ENCODE results near the gene ATP5MC2.

Gene ATP5MC2

GRCh38 chr12:53698948-53699677 is 23.2 kb upstream of the ATP5MC2 start:
- Histone ChIP-seq H3F3A (ENCODE audit: insufficient read depth, low read length) (no peaks in the 10 kb centered on the region), H3K4me2 (ENCODE audit: low read length) (no peak overlapping the region), H3K79me2 (ENCODE audit: insufficient read depth, low read length) (no peaks in the 10 kb centered on the region), H3K27ac (ENCODE audit: low read depth, low read length, poor library complexity, severe bottlenecking) (no peak overlapping the region), H3K9me3 (ENCODE audit: low read length) (no peaks in the 10 kb centered on the region), H4K20me1 (ENCODE audit: insufficient read depth, low read length) (no peaks in the 10 kb centered on the region), H3K4me1 (ENCODE audit: insufficient read depth, low read length, severe bottlenecking) (no peaks in the 10 kb centered on the region), H3K9me2 (ENCODE audit: low read depth, low read length) (no peaks in the 10 kb centered on the region), H2AFZ (ENCODE audit: low read length) (no peak overlapping the region), H3K4me3 (ENCODE audit: low read depth, low read length, poor library complexity, severe bottlenecking) (no peak overlapping the region), H3K9ac (ENCODE audit: low read length) (no peak overlapping the region), H3K27me3 (ENCODE audit: insufficient read depth, low read length) (peaks cover 21% of the 10 kb centered on the region; the same call in 1 of the 2 replicates), H3K36me3 (ENCODE audit: insufficient read depth, low read length) (no peaks in the 10 kb centered on the region)
- TF ChIP-seq, protein P1, sequence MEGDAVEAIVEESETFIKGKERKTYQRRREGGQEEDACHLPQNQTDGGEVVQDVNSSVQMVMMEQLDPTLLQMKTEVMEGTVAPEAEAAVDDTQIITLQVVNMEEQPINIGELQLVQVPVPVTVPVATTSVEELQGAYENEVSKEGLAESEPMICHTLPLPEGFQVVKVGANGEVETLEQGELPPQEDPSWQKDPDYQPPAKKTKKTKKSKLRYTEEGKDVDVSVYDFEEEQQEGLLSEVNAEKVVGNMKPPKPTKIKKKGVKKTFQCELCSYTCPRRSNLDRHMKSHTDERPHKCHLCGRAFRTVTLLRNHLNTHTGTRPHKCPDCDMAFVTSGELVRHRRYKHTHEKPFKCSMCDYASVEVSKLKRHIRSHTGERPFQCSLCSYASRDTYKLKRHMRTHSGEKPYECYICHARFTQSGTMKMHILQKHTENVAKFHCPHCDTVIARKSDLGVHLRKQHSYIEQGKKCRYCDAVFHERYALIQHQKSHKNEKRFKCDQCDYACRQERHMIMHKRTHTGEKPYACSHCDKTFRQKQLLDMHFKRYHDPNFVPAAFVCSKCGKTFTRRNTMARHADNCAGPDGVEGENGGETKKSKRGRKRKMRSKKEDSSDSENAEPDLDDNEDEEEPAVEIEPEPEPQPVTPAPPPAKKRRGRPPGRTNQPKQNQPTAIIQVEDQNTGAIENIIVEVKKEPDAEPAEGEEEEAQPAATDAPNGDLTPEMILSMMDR (IDR thresholded peaks at IDR 0.05; ENCODE audit: low read length), result no peak
- no peak for TF ChIP-seq EZH2 (IDR thresholded peaks at IDR 0.05; ENCODE audit: borderline replicate concordance, low read length)

GRCh38 chr12:53696655-53697331 is 20.9 kb upstream of the ATP5MC2 start:
- Histone ChIP-seq H4K20me1 (ENCODE audit: insufficient read depth, low read length) (no peaks in the 10 kb centered on the region), H3K9ac (ENCODE audit: low read length) (no peak overlapping the region), H2AFZ (ENCODE audit: low read length) (no peak overlapping the region), H3K79me2 (ENCODE audit: insufficient read depth, low read length) (no peaks in the 10 kb centered on the region), H3K27ac (ENCODE audit: low read depth, low read length, poor library complexity, severe bottlenecking) (no peak overlapping the region), H3K36me3 (ENCODE audit: insufficient read depth, low read length) (no peaks in the 10 kb centered on the region), H3K9me2 (ENCODE audit: low read depth, low read length) (no peaks in the 10 kb centered on the region), H3K4me1 (ENCODE audit: insufficient read depth, low read length, severe bottlenecking) (no peaks in the 10 kb centered on the region), H3K4me3 (ENCODE audit: low read depth, low read length, poor library complexity, severe bottlenecking) (no peak overlapping the region), H3F3A (ENCODE audit: insufficient read depth, low read length) (no peaks in the 10 kb centered on the region), H3K9me3 (ENCODE audit: low read length) (no peaks in the 10 kb centered on the region), H3K4me2 (ENCODE audit: low read length) (no peak overlapping the region), H3K27me3 (ENCODE audit: insufficient read depth, low read length) (peaks cover 14% of the 10 kb centered on the region; the same call in 1 of the 2 replicates)
- TF ChIP-seq EZH2 (IDR thresholded peaks at IDR 0.05; ENCODE audit: borderline replicate concordance, low read length), result no peak
- TF ChIP-seq, protein P1 (IDR thresholded peaks at IDR 0.05; ENCODE audit: low read length), result no peak

DNA sequence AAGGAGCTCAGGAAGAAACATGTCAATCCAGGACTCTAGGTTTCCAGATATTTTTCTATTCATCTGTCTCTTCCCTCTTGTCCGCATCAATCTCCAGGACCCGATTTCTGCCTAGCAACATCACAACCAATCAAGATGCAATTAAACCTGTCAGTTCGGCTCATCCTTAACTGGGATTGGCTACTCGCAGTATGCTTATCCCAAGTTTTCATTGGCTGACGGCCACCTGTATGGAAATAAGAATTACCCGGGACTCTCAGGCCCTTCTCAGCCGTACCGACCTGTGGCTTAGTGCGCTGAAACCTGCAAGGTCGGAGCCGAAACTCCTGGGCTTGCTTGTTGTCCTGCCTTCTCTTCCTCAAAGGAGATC is 20.4 kb upstream of the ATP5MC2 start:
- Histone ChIP-seq H3K27ac (ENCODE audit: low read depth, low read length, poor library complexity, severe bottlenecking) (no peak overlapping the region), H3K27me3 (ENCODE audit: insufficient read depth, low read length) (peaks cover 14% of the 10 kb centered on the region; the same call in 1 of the 2 replicates), H2AFZ (ENCODE audit: low read length) (no peak overlapping the region), H3K4me1 (ENCODE audit: insufficient read depth, low read length, severe bottlenecking) (no peaks in the 10 kb centered on the region), H3K4me3 (ENCODE audit: low read depth, low read length, poor library complexity, severe bottlenecking) (no peak overlapping the region), H3F3A (ENCODE audit: insufficient read depth, low read length) (no peaks in the 10 kb centered on the region), H3K9ac (ENCODE audit: low read length) (no peak overlapping the region), H3K79me2 (ENCODE audit: insufficient read depth, low read length) (no peaks in the 10 kb centered on the region), H3K36me3 (ENCODE audit: insufficient read depth, low read length) (no peaks in the 10 kb centered on the region), H3K9me2 (ENCODE audit: low read depth, low read length) (no peaks in the 10 kb centered on the region), H4K20me1 (ENCODE audit: insufficient read depth, low read length) (no peaks in the 10 kb centered on the region), H3K4me2 (ENCODE audit: low read length) (no peak overlapping the region), H3K9me3 (ENCODE audit: low read length) (no peaks in the 10 kb centered on the region)
- TF ChIP-seq, protein P1 (IDR thresholded peaks at IDR 0.05; ENCODE audit: low read length), result no peak
- TF ChIP-seq EZH2 (IDR thresholded peaks at IDR 0.05; ENCODE audit: borderline replicate concordance, low read length), result no peak
